WERI-Rb-1 (cell line): ENCODE measurements around the gene DNAH8.

Experiments used
- DNase-seq: peaks from one replicate; pipeline ENCODE4 v3.0.0-alpha.2; 2020
- H3K27ac ChIP-seq: fragments of 250-450 bp; sonication (Bioruptor Pico); 2 replicates; pipeline ENCODE4 v1.5.1; 2020; ENCODE audit warnings: mild to moderate bottlenecking, moderate library complexity
- H3K27me3 ChIP-seq: fragments of 250-450 bp; sonication (Bioruptor Pico); 2 replicates; pipeline ENCODE4 v1.5.1; 2021; ENCODE audit warnings: mild to moderate bottlenecking, low read depth, moderate library complexity; ENCODE audit not compliant: insufficient read depth, severe bottlenecking
- H3K36me3 ChIP-seq: fragments of 250-450 bp; sonication (Bioruptor Pico); 2 replicates; pipeline ENCODE4 v1.5.1; 2020; ENCODE audit warnings: mild to moderate bottlenecking, moderate library complexity
- H3K4me3 ChIP-seq: 2 replicates; pipeline ENCODE4 v1.5.1; 2011; ENCODE audit warnings: low read depth, mild to moderate bottlenecking, control low read depth, low read length
- H3K9me3 ChIP-seq: fragments of 250-450 bp; sonication (Bioruptor Pico); 2 replicates; pipeline ENCODE4 v1.5.1; 2021; ENCODE audit warnings: mild to moderate bottlenecking, moderate library complexity; ENCODE audit not compliant: severe bottlenecking
- CTCF ChIP-seq: IDR thresholded peaks from 2 replicates; pipeline ENCODE4 v1.5.1; 2011; ENCODE audit warnings: low read depth, mild to moderate bottlenecking, control low read depth, inconsistent platforms, low read length

DNAH8 gene

GRCh38 chr6:38988736-38989449 is 273.8 kb downstream of the DNAH8 start:
- no peak for TF ChIP-seq CTCF
- no peaks in the 10 kb centered on the region for H3K9me3 ChIP-seq
- no peak overlapping the region for H3K27ac ChIP-seq
- no peaks in the 10 kb centered on the region for H3K27me3 ChIP-seq
- no peak overlapping the region for H3K4me3 ChIP-seq
- no peaks in the 10 kb centered on the region for H3K36me3 ChIP-seq
- no peak for DNase-seq

GRCh38 chr6:38990475-38990874 is 275.4 kb downstream of the DNAH8 start:
- H3K4me3 ChIP-seq, result no peak overlapping the region

GRCh38 chr6:38996676-38997075 is 281.6 kb downstream of the DNAH8 start:
- TF ChIP-seq CTCF, result no peak
- DNase-seq, result no peak
- Histone ChIP-seq H3K9me3 (no peaks in the 10 kb centered on the region), H3K27me3 (no peaks in the 10 kb centered on the region), H3K4me3 (no peak overlapping the region), H3K27ac (no peak overlapping the region), H3K36me3 (no peaks in the 10 kb centered on the region)

More at GRCh38 chr6:38990475-38990874, 275.4 kb downstream of the DNAH8 start:
- Histone ChIP-seq H3K9me3 (no peaks in the 10 kb centered on the region), H3K27ac (no peak overlapping the region), H3K27me3 (no peaks in the 10 kb centered on the region), H3K36me3 (no peaks in the 10 kb centered on the region)
- no peak for TF ChIP-seq CTCF
- DNase-seq, result no peak

GRCh38 chr6:38997128-38997761 is 282.1 kb downstream of the DNAH8 start:
- peak; percentile 93 for TF ChIP-seq CTCF
- peak; percentile 86 for DNase-seq
- no peak overlapping the region for H3K4me3 ChIP-seq
- no peaks in the 10 kb centered on the region for H3K36me3 ChIP-seq
- H3K27ac ChIP-seq, result no peak overlapping the region
- H3K9me3 ChIP-seq, result no peaks in the 10 kb centered on the region
- no peaks in the 10 kb centered on the region for H3K27me3 ChIP-seq

- Histone ChIP-seq H3K4me3 (no peak overlapping the region), H3K27ac (no peak overlapping the region), H3K27me3 (no peaks in the 10 kb centered on the region), H3K9me3 (no peaks in the 10 kb centered on the region), H3K36me3 (no peaks in the 10 kb centered on the region)
- DNase-seq, result peak; percentile 75
- TF ChIP-seq CTCF, result peak; percentile 82
Measured at GRCh38 chr6:39003072-39003471, 288.0 kb downstream of the DNAH8 start.

- no peak for DNase-seq
- Histone ChIP-seq H3K27ac (no peak overlapping the region), H3K27me3 (no peaks in the 10 kb centered on the region), H3K36me3 (no peaks in the 10 kb centered on the region), H3K4me3 (no peak overlapping the region), H3K9me3 (no peaks in the 10 kb centered on the region)
- TF ChIP-seq CTCF, result no peak
Measured at GRCh38 chr6:39003492-39003891, 288.4 kb downstream of the DNAH8 start.
